Neural crest cell (in vitro differentiated cells): Measurements from ENCODE around the gene SLC43A1. TPM values are rescaled to one million over a fixed set of nuclear protein-coding genes. Genes with fewer than 3 reads are reported as not detected.

Experiments
- DNase-seq: peaks from one replicate; pipeline ENCODE4 v3.0.0; 2021; ENCODE audit warnings: low read depth, mixed read lengths, low spot score
- H3K27ac Mint-ChIP-seq: one replicate; pipeline ENCODE4 v1.8.0; 2021; ENCODE audit warnings: mild to moderate bottlenecking, mixed read lengths; ENCODE audit not compliant: unreplicated experiment
- H3K27me3 Mint-ChIP-seq: 2 replicates; pipeline ENCODE4 v1.8.0; 2021; ENCODE audit warnings: low read depth, mild to moderate bottlenecking, mixed read lengths
- H3K36me3 Mint-ChIP-seq: 2 replicates; pipeline ENCODE4 v1.8.0; 2021; ENCODE audit warnings: low read depth, mild to moderate bottlenecking, mixed read lengths
- H3K4me1 Mint-ChIP-seq: 2 replicates; pipeline ENCODE4 v1.8.0; 2021; ENCODE audit warnings: mixed read lengths
- H3K4me3 Mint-ChIP-seq: one replicate; pipeline ENCODE4 v1.8.0; 2021; ENCODE audit warnings: mild to moderate bottlenecking, mixed read lengths
- H3K9me3 Mint-ChIP-seq: 2 replicates; pipeline ENCODE4 v1.8.0; 2021; ENCODE audit warnings: mixed read lengths
- total RNA-seq: library from RNA; stranded (reverse); gene quantifications from 2 replicates; pipeline ENCODE4 v1.2.1, GENCODE V29; 2021
- TF ChIP-seq, protein P1 (sequence below): fragments of 200-600 bp; sonication (generic); conservative IDR thresholded peaks from 2 replicates; pipeline ENCODE4 v1.5.0; 2021; ENCODE audit warnings: antibody characterized with exemption, mild to moderate bottlenecking

Gene SLC43A1
- total RNA-seq, 1 donor from 2014 or later = 4.5 TPM

GRCh38 chr11:57474017-57474802 is 41.3 kb downstream of the SLC43A1 start:
- Mint-ChIP-seq H3K27me3 (peaks cover 80% of the 10 kb centered on the region), H3K4me3 (no peak overlapping the region), H3K9me3 (no peaks in the 10 kb centered on the region), H3K4me1 (peaks cover 6% of the 10 kb centered on the region), H3K36me3 (no peaks in the 10 kb centered on the region), H3K27ac (peak overlapping the region; percentile 43)
- no peak for DNase-seq
- TF ChIP-seq, protein P1, sequence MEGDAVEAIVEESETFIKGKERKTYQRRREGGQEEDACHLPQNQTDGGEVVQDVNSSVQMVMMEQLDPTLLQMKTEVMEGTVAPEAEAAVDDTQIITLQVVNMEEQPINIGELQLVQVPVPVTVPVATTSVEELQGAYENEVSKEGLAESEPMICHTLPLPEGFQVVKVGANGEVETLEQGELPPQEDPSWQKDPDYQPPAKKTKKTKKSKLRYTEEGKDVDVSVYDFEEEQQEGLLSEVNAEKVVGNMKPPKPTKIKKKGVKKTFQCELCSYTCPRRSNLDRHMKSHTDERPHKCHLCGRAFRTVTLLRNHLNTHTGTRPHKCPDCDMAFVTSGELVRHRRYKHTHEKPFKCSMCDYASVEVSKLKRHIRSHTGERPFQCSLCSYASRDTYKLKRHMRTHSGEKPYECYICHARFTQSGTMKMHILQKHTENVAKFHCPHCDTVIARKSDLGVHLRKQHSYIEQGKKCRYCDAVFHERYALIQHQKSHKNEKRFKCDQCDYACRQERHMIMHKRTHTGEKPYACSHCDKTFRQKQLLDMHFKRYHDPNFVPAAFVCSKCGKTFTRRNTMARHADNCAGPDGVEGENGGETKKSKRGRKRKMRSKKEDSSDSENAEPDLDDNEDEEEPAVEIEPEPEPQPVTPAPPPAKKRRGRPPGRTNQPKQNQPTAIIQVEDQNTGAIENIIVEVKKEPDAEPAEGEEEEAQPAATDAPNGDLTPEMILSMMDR = no peak

DNA sequence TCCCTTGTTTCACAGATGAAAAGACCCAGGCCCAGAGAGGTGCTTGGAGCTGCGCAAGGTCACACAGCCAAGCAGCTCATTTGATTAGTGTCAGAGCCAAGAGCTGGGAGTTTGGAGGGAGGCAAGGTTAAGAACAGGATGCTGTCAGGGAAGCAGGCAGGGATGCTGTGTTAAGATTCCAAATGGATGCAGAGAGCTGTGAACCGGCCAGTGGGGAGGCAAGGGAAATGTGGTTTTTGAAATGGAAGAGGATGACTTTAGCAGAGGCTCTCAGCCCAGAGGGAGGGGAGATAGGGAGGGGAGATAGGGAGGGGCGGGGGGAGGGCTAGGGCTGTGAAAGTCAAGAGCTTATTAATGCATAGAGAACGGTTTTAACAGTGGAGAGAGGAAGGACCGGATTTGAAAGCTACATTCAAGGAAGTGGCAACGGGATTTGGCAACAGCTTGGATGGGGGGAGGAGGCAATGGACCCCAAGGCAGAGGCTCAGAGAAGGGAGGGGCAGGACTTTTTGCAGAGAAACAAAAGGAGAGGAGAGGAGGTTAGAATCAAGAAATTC is 42.1 kb downstream of the SLC43A1 start:
- TF ChIP-seq, protein P1 = no peak
- H3K4me1 Mint-ChIP-seq = no peaks in the 10 kb centered on the region
- H3K9me3 Mint-ChIP-seq = no peaks in the 10 kb centered on the region
- H3K4me3 Mint-ChIP-seq = no peak overlapping the region
- H3K27me3 Mint-ChIP-seq = peaks cover 76% of the 10 kb centered on the region
- no peak for DNase-seq
- no peaks in the 10 kb centered on the region for H3K36me3 Mint-ChIP-seq
- H3K27ac Mint-ChIP-seq = no peak overlapping the region

DNA sequence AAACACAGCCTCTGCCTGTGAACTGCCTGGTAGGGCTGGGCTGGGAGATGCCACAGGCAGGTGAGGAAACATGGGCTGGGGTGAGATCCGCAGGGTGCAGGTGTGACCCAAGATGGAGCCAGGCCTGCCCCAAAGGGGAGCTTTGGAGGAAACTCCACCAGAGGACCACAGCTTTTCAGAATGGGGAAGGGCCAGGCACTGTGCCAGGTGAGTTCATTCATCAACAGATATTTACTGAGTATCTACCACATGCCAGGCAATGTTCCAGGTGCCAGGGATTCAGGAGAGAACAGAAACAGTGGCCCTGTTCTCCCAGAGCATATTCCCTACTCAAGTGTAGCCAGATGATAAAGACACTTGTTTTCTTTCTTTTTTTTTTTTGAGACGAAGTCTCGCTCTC is 44.0 kb downstream of the SLC43A1 start:
- Mint-ChIP-seq H3K9me3 (no peaks in the 10 kb centered on the region), H3K4me3 (no peak overlapping the region), H3K4me1 (no peaks in the 10 kb centered on the region), H3K27ac (no peak overlapping the region), H3K36me3 (no peaks in the 10 kb centered on the region), H3K27me3 (peaks cover 62% of the 10 kb centered on the region)
- no peak for DNase-seq
- TF ChIP-seq, protein P1 = no peak

GRCh38 chr11:57469268-57469667 is 46.2 kb downstream of the SLC43A1 start:
- no peak for DNase-seq
- Mint-ChIP-seq H3K9me3 (no peaks in the 10 kb centered on the region), H3K36me3 (no peaks in the 10 kb centered on the region), H3K27me3 (peaks cover 43% of the 10 kb centered on the region), H3K27ac (no peak overlapping the region), H3K4me1 (peaks cover under 1% of the 10 kb centered on the region), H3K4me3 (no peak overlapping the region)
- TF ChIP-seq, protein P1 = no peak

DNA sequence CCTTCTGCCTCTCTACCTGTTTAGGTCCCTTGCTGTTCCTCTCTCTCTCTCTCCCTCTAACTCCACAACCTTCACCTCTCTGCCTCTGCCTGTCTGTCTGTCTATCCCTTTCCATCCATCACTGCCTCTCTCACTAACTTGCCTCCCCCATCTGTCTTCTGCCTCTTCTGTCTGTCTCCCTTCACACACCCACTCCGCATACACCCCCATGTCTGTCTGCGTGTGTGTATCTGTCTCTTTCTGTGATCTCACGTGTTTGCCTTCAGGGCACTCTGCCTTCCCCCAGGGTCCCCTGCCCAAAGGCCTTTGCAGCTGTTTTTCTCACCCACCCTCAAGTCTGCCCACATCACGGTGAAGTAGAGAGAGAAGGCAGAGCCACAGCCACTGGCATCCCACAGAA is 47.2 kb downstream of the SLC43A1 start:
- Mint-ChIP-seq H3K4me3 (no peak overlapping the region), H3K36me3 (no peaks in the 10 kb centered on the region), H3K9me3 (no peaks in the 10 kb centered on the region), H3K27ac (no peak overlapping the region), H3K4me1 (peaks cover 8% of the 10 kb centered on the region), H3K27me3 (peaks cover 41% of the 10 kb centered on the region)
- DNase-seq = no peak
- TF ChIP-seq, protein P1 = no peak
